HG03064 (cell line): Measurements from ENCODE around the gene FAT2.
"Not testable (repeated sequence)": the region's sequence is repeated elsewhere in the genome, so short reads cannot be mapped to it uniquely, and the experiment has no call there.

Source experiments
- ATAC-seq: cut with Tn5 transposase; IDR thresholded peaks from one replicate; pipeline ENCODE4 v1.9.1; 2021; ENCODE audit warnings: low read depth; ENCODE audit not compliant: unreplicated experiment

The FAT2 gene

GRCh38 chr5:151581812-151582583, 9.1 kb downstream of the FAT2 start:
- no peak for ATAC-seq

- ATAC-seq = no peak
These were observed 9.8 kb downstream of the FAT2 start for GRCh38 chr5:151581347-151581746.

GRCh38 chr5:151580858-151581257, 10.3 kb downstream of the FAT2 start:
- ATAC-seq = no peak

- no peak for ATAC-seq
These were observed 10.9 kb downstream of the FAT2 start for GRCh38 chr5:151580239-151580638.

- not testable (repeated sequence) for ATAC-seq
These were observed 12.0 kb downstream of the FAT2 start for GRCh38 chr5:151579146-151579545.

- ATAC-seq = no peak
These were observed 12.7 kb downstream of the FAT2 start for GRCh38 chr5:151578326-151579025.

GRCh38 chr5:151577566-151577965, 13.6 kb downstream of the FAT2 start:
- no peak for ATAC-seq

- ATAC-seq = no peak
These were observed 16.6 kb downstream of the FAT2 start for GRCh38 chr5:151574444-151574996.

- ATAC-seq = no peak
These were observed 18.3 kb downstream of the FAT2 start for GRCh38 chr5:151572657-151573368.

- no peak for ATAC-seq
These were observed 19.6 kb downstream of the FAT2 start for GRCh38 chr5:151571270-151572173.

- ATAC-seq = no peak
These were observed 20.4 kb downstream of the FAT2 start for GRCh38 chr5:151570512-151571269.

GRCh38 chr5:151570058-151570457, 21.1 kb downstream of the FAT2 start:
- no peak for ATAC-seq

- ATAC-seq = no peak
These were observed 21.7 kb downstream of the FAT2 start for GRCh38 chr5:151569132-151570046.

GRCh38 chr5:151568036-151568435, 23.1 kb downstream of the FAT2 start:
- ATAC-seq = no peak

- no peak for ATAC-seq
These were observed 25.2 kb downstream of the FAT2 start for GRCh38 chr5:151565971-151566370.

GRCh38 chr5:151562019-151562707, 29.0 kb downstream of the FAT2 start:
- ATAC-seq = no peak

- no peak for ATAC-seq
These were observed 33.2 kb downstream of the FAT2 start for GRCh38 chr5:151557951-151558350.

- no peak for ATAC-seq
These were observed 33.7 kb downstream of the FAT2 start for GRCh38 chr5:151557466-151557865.
